ENCODE data around the gene CIAO2B.

GRCh38 chr16:66960270-66960669, 26.1 kb upstream of the CIAO2B start:
- TF ChIP-seq CTCF (conservative IDR thresholded peaks at IDR 0.05 in 1 of 2, IDR thresholded peaks at IDR 0.05 in 1 of 2; ENCODE audit: extremely low read depth in 1 of 2, insufficient read depth in 1 of 2, low read depth in 1 of 2, low read length in 2 of 2) (no peak), EZH2 (IDR thresholded peaks at IDR 0.05; ENCODE audit: borderline replicate concordance, low read length) (no peak)
